Upper lobe of left lung (tissue), 4 donors: ENCODE results near the gene TNPO2.

Experiments
- POLR2AphosphoS5 ChIP-seq, 2 donors: sonication (generic); formaldehyde crosslinking; IDR thresholded peaks; one replicate each; pipeline ENCODE4 v1.5.1; 2017; ENCODE audit warnings: antibody characterized with exemption in 2 of 2
- TF ChIP-seq, protein P1 (sequence below), 6 experiments: fragments of 450-650 bp in 4 of 6; fragments of 200-600 bp in 2 of 6; sonication (generic) in 2 of 6; IDR thresholded peaks; one replicate each; pipeline ENCODE4 v1.5.1; 2016 to 2019; ENCODE audit warnings: antibody characterized with exemption in 6 of 6

DNA sequence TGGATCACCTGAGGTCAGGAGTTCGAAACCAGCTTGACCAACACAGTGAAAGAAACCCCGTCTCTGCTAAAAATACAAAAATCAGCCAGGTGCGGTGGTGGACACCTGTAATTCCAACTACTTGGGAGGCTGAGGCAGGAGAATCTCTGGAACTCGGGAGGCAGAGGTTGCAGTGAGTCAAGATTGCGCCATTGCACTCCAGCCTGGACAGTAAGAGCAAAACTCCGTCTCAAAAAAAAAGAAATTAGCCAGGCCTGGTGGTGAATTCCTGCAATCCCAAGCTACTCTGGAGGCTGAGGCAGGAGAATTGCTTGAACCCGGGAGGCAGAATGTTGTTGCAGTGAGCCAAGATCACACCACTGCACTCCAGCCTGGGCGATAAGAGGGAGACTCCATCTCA is 15.1 kb downstream of the TNPO2 start:
- TF ChIP-seq POLR2AphosphoS5 (IDR thresholded peaks at IDR 0.05), result no peak
- TF ChIP-seq, protein P1, sequence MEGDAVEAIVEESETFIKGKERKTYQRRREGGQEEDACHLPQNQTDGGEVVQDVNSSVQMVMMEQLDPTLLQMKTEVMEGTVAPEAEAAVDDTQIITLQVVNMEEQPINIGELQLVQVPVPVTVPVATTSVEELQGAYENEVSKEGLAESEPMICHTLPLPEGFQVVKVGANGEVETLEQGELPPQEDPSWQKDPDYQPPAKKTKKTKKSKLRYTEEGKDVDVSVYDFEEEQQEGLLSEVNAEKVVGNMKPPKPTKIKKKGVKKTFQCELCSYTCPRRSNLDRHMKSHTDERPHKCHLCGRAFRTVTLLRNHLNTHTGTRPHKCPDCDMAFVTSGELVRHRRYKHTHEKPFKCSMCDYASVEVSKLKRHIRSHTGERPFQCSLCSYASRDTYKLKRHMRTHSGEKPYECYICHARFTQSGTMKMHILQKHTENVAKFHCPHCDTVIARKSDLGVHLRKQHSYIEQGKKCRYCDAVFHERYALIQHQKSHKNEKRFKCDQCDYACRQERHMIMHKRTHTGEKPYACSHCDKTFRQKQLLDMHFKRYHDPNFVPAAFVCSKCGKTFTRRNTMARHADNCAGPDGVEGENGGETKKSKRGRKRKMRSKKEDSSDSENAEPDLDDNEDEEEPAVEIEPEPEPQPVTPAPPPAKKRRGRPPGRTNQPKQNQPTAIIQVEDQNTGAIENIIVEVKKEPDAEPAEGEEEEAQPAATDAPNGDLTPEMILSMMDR (IDR thresholded peaks at IDR 0.05), result no peak
